Coronary artery (tissue), 2 donors: ENCODE measurements around the gene BCL2.

ENCODE experiments used
- DNase-seq: peaks from one replicate; pipeline ENCODE4 v3.0.0-alpha.2; 2017; ENCODE audit warnings: low spot score
- H3K27ac ChIP-seq, 2 donors: fragments of 200-600 bp; sonication (generic); one replicate each; pipeline ENCODE4 v1.5.1; 2016 to 2019
- H3K4me3 ChIP-seq: fragments of 200-600 bp; sonication (generic); 2 replicates; pipeline ENCODE4 v1.5.1; 2016; ENCODE audit warnings: mild to moderate bottlenecking, moderate library complexity
- TF ChIP-seq, protein P1 (sequence below): fragments of 200-600 bp; sonication (generic); IDR thresholded peaks from one replicate; pipeline ENCODE4 v1.5.1; 2019; ENCODE audit warnings: antibody characterized with exemption

BCL2 gene

DNA sequence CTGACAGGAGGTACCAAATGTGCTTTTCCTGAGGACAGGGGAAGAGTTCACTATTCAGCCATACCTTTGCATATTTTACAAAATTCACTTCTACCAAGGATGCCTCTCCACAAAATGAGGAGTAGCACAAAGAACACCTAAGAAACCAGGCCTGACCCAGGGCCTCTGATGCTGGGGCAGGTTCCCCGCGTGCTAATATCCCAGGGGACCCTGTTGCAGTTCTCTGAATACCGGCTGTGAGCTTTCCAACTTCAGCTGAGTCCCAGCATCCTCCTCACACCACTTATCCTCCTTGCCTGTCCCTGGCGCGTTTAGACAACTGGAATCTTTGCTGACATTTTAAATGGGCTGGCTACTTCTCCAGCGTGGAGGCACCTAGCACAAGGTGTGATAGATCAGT, 142.3 kb downstream of the BCL2 start:
- H3K4me3 ChIP-seq, result no peak overlapping the region
- TF ChIP-seq, protein P1, sequence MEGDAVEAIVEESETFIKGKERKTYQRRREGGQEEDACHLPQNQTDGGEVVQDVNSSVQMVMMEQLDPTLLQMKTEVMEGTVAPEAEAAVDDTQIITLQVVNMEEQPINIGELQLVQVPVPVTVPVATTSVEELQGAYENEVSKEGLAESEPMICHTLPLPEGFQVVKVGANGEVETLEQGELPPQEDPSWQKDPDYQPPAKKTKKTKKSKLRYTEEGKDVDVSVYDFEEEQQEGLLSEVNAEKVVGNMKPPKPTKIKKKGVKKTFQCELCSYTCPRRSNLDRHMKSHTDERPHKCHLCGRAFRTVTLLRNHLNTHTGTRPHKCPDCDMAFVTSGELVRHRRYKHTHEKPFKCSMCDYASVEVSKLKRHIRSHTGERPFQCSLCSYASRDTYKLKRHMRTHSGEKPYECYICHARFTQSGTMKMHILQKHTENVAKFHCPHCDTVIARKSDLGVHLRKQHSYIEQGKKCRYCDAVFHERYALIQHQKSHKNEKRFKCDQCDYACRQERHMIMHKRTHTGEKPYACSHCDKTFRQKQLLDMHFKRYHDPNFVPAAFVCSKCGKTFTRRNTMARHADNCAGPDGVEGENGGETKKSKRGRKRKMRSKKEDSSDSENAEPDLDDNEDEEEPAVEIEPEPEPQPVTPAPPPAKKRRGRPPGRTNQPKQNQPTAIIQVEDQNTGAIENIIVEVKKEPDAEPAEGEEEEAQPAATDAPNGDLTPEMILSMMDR, result no peak
- DNase-seq, result no peak
- no peak overlapping the region for H3K27ac ChIP-seq

DNA sequence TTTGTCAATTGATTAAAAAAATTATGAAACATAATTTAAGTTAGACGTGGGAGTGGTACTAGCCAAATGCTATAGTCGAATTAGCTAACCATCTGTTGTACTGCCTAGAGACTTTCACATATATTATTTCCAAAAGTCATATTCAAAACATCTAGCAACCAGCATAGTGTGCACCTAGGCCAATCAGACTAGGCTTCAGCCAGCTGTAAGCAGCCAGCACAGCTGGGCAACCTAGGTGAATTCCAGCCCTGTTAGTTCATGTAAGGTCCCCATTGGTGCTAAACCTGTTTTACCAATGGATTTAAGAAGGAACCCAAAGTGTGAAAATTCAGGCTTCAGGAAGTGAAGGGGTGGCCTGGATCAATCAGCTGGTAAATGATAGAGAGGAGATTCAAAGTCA, 144.3 kb downstream of the BCL2 start:
- no peak for DNase-seq
- Histone ChIP-seq H3K27ac (peak overlapping the region; percentile 9 to 61), H3K4me3 (no peak overlapping the region)
- TF ChIP-seq, protein P1, result no peak

DNA sequence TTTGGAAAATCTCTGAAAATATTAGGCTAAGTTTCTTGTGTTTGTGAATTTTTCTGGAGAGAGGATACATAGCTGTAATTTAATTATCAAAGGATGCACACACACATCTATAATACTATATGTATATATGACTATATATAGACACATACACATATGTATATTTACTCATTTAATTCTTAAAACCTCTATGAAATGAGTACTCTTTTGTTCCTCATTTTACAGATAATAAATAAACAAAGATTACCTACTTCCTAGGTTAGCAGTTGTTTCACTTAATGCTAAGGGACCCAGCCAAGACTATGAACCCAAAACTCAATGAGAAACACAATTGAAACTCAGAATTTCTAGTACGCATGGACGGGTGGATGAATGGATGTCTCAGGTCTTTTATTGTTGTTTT, 145.6 kb downstream of the BCL2 start:
- Histone ChIP-seq H3K4me3 (no peak overlapping the region), H3K27ac (no peak overlapping the region)
- TF ChIP-seq, protein P1, result no peak
- DNase-seq, result no peak

DNA sequence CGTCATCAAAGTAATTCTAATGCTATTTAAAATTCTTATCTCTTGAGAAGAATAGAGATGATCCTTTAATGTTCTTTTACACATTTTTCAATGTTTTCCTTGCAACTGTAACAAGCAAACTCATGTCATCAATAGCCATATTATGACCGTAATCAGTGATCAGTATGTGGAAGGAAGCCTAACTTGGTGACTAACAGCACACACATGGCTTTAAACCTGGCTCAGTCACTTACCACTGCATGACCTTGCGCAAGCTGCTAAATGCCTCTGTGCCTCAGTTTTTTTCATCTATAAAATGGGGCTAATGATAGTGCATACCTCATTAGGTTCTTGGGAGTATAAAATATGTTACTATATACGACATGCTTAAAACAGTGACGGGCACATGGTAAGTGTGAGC, 149.7 kb downstream of the BCL2 start:
- TF ChIP-seq, protein P1, result no peak
- no peak overlapping the region for H3K27ac ChIP-seq
- H3K4me3 ChIP-seq, result no peak overlapping the region
- no peak for DNase-seq

DNA sequence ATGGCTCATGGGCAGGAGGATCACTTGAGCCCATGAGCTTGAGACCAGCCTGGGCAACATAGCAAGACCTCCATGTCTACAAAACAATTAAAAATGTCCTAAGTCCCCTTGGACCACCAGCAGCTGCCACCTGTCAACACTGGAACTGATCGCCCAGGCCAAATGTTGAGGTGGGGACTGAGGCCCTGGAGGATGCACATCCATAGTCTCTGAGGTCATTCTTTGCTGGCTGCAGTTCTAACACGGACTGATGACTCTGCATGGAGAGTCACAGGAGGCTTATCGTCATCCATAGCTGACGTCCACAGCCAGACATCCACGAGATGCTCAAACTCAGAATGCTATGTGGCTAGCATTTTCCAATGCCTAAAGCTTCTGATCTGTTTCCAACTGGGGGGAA, 151.3 kb downstream of the BCL2 start:
- no peak overlapping the region for H3K4me3 ChIP-seq
- no peak overlapping the region for H3K27ac ChIP-seq
- DNase-seq, result no peak
- TF ChIP-seq, protein P1, result no peak

DNA sequence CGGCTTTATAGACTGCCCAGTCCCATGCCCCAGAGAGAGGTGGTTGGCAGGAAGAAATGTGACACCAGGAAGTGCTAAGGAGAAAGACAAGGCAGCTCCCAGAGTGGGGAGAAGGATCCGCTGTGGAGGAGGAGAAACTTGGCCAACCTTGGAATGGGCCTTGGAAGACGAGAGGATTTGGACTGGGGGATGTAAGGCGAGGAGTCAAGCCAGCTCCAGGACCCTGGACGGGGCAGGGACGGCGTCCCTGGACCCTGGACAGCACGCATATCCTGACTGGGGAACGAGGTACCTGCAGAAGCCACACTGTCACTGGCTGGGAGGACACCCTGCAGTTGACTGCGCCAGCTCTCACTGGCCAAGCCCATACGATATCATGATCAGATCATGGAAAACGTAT, 153.4 kb downstream of the BCL2 start:
- TF ChIP-seq, protein P1, result no peak
- Histone ChIP-seq H3K4me3 (no peak overlapping the region), H3K27ac (no peak overlapping the region)
- no peak for DNase-seq

DNA sequence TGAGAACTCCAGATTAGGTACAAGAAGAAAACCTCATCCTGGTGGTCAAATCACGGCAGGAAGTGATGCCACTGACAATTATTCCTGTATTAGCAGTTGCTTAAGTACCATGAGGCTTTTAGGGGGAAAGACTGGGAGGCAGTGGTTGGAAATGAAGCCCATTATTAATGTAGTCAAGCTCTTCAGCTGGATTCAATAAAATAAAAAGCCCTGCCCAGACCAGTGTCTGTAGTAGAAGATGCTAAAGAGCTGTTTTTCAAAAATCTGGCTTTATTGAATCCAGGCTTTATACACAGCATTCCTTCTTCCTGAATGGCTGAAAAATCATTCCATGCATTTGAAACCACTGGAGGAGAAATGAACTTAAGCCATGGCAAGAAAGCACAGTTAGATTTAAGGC, 155.2 kb downstream of the BCL2 start:
- H3K4me3 ChIP-seq, result no peak overlapping the region
- no peak for DNase-seq
- TF ChIP-seq, protein P1, result no peak
- no peak overlapping the region for H3K27ac ChIP-seq
